ENCODE measurements around the gene ARHGAP40.
A peak's percentile ranks its signal among the peaks of the same experiment; 100 is the strongest.

Gene ARHGAP40

GRCh38 chr20:38629979-38630378 is 28.4 kb downstream of the ARHGAP40 start:
- TF ChIP-seq, protein P1, sequence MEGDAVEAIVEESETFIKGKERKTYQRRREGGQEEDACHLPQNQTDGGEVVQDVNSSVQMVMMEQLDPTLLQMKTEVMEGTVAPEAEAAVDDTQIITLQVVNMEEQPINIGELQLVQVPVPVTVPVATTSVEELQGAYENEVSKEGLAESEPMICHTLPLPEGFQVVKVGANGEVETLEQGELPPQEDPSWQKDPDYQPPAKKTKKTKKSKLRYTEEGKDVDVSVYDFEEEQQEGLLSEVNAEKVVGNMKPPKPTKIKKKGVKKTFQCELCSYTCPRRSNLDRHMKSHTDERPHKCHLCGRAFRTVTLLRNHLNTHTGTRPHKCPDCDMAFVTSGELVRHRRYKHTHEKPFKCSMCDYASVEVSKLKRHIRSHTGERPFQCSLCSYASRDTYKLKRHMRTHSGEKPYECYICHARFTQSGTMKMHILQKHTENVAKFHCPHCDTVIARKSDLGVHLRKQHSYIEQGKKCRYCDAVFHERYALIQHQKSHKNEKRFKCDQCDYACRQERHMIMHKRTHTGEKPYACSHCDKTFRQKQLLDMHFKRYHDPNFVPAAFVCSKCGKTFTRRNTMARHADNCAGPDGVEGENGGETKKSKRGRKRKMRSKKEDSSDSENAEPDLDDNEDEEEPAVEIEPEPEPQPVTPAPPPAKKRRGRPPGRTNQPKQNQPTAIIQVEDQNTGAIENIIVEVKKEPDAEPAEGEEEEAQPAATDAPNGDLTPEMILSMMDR (IDR thresholded peaks at IDR 0.05): no peak

GRCh38 chr20:38630727-38631126 is 29.1 kb downstream of the ARHGAP40 start:
- DNase-seq (ENCODE audit: low spot score): no peak
- H3K4me3 ChIP-seq: no peak overlapping the region
- H3K27ac ChIP-seq: no peak overlapping the region
- TF ChIP-seq, protein P1 (IDR thresholded peaks at IDR 0.05): no peak

More at GRCh38 chr20:38629979-38630378, 28.4 kb downstream of the ARHGAP40 start:
- Histone ChIP-seq H3K27ac (no peak overlapping the region), H3K4me3 (no peak overlapping the region)
- no peak for DNase-seq (ENCODE audit: low spot score)

GRCh38 chr20:38631155-38632022 is 29.8 kb downstream of the ARHGAP40 start:
- TF ChIP-seq, protein P1 (IDR thresholded peaks at IDR 0.05): no peak
- no peak overlapping the region for H3K27ac ChIP-seq
- no peak overlapping the region for H3K4me3 ChIP-seq
- DNase-seq (ENCODE audit: low spot score): no peak

- Histone ChIP-seq H3K4me3 (no peak overlapping the region), H3K27ac (no peak overlapping the region)
- TF ChIP-seq, protein P1 (IDR thresholded peaks at IDR 0.05): peak; percentile 61
- DNase-seq (ENCODE audit: low spot score): no peak
Observed at GRCh38 chr20:38633577-38634093, 32.0 kb downstream of the ARHGAP40 start.

GRCh38 chr20:38635721-38636288 is 34.2 kb downstream of the ARHGAP40 start:
- TF ChIP-seq, protein P1 (IDR thresholded peaks at IDR 0.05): no peak
- no peak for DNase-seq (ENCODE audit: low spot score)
- H3K4me3 ChIP-seq: no peak overlapping the region
- H3K27ac ChIP-seq: no peak overlapping the region

DNA sequence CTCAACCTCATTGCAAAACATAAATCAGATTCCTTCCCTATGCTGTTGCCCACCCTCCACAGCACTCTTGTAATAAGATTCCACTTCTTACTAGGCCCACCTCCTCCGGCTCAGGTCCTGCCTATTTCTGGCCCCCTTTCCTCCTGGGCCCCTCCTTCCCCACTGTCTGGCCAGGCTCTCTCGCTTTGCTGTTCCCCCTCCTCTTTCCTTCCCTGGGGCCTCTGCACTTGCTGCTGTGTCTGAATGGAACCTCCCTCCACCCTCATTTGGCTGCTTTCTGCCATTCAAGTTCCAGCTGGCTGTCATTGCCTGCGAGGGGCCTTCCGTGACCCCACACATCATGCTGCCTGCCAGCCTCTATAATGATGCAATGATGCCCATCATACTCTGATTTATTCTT is 38.9 kb downstream of the ARHGAP40 start:
- no peak for DNase-seq (ENCODE audit: low spot score)
- Histone ChIP-seq H3K27ac (no peak overlapping the region), H3K4me3 (no peak overlapping the region)
- TF ChIP-seq, protein P1 (IDR thresholded peaks at IDR 0.05): no peak
